NCI-H1436 treated with DMSO at 0.1 percent for 48 hours (cell line): ENCODE results near the gene ZDHHC5.

ENCODE experiments used
- DNase-seq: peaks from one replicate; lab custom pipeline; 2025; lab: John Stamatoyannopoulos, UW

Gene ZDHHC5

GRCh38 chr11:57729479-57729878 lies 61.6 kb downstream of the ZDHHC5 start:
- no peak for DNase-seq

GRCh38 chr11:57732661-57733060 lies 64.7 kb downstream of the ZDHHC5 start:
- no peak for DNase-seq

- no peak for DNase-seq
Measured at GRCh38 chr11:57735619-57736298, 67.8 kb downstream of the ZDHHC5 start.

GRCh38 chr11:57741132-57742086 lies 73.5 kb downstream of the ZDHHC5 start, which contains the start of gene SELENOH:
Gene SELENOH, plus strand, starts transcription at chr11:57741491. Its CDS starts 105 bp downstream, at chr11:57741596.
- peak; percentile 81 for DNase-seq

GRCh38 chr11:57742087-57742452 lies 74.2 kb downstream of the ZDHHC5 start:
- no peak for DNase-seq

- DNase-seq, result no peak
Measured at GRCh38 chr11:57744357-57744756, 76.4 kb downstream of the ZDHHC5 start.

DNA sequence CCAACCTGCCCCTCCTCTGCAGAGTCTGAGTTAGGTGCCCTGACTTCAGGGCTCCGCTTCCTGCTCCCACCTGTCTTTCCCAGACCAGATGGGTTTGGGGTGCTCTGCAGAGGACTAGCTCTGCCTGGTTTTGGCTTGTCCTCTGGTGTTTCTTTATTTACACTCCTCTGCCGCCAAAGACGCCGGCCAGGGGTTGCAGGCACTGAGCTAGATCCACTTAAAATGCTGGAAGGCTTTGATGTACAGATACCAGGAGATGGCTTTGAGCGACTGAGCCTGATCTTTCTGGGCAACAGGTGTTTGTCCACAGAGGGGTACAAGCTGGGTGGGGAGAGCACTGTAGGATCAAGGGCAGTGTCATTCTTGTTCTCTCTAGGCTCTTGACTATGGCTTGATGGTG lies 77.3 kb downstream of the ZDHHC5 start:
- no peak for DNase-seq

- DNase-seq, result no peak
Measured at GRCh38 chr11:57746920-57747319, 79.0 kb downstream of the ZDHHC5 start.
